ENCODE measurements around the gene RRAGC.

The RRAGC gene

DNA sequence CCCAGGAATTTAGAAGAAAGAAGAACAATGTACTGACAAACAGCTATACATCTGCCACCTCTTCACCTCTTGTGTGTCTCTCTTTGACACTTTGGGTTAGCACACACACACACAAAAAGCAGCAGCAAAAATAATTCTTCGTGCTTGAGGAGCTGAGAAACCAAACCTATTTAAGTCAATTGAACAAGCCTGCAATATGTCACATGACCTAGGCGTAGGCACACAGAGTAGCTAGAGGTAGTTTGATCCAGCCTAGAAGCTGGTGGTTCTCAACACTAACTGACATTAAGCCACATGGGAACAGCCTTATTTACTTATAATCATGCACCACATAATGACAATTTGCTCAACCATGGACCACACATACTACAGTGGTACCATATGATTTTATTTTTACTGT is 32.3 kb downstream of the RRAGC start:
- Histone ChIP-seq H3K27me3 (ENCODE audit: insufficient read depth, poor library complexity, severe bottlenecking) (no peaks in the 10 kb centered on the region), H3K27ac (replicated peaks) (no peak overlapping the region; the same call in 1 of the 2 replicates), H3K4me3 (replicated peaks; ENCODE audit: insufficient read depth, low read length) (no peak overlapping the region)
- TF ChIP-seq POLR2AphosphoS5 (IDR thresholded peaks at IDR 0.05; ENCODE audit: low read depth) (no peak), GABPA (IDR thresholded peaks at IDR 0.05; ENCODE audit: low read depth) (no peak)
- TF ChIP-seq, protein P1, sequence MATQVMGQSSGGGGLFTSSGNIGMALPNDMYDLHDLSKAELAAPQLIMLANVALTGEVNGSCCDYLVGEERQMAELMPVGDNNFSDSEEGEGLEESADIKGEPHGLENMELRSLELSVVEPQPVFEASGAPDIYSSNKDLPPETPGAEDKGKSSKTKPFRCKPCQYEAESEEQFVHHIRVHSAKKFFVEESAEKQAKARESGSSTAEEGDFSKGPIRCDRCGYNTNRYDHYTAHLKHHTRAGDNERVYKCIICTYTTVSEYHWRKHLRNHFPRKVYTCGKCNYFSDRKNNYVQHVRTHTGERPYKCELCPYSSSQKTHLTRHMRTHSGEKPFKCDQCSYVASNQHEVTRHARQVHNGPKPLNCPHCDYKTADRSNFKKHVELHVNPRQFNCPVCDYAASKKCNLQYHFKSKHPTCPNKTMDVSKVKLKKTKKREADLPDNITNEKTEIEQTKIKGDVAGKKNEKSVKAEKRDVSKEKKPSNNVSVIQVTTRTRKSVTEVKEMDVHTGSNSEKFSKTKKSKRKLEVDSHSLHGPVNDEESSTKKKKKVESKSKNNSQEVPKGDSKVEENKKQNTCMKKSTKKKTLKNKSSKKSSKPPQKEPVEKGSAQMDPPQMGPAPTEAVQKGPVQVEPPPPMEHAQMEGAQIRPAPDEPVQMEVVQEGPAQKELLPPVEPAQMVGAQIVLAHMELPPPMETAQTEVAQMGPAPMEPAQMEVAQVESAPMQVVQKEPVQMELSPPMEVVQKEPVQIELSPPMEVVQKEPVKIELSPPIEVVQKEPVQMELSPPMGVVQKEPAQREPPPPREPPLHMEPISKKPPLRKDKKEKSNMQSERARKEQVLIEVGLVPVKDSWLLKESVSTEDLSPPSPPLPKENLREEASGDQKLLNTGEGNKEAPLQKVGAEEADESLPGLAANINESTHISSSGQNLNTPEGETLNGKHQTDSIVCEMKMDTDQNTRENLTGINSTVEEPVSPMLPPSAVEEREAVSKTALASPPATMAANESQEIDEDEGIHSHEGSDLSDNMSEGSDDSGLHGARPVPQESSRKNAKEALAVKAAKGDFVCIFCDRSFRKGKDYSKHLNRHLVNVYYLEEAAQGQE (IDR thresholded peaks at IDR 0.05; ENCODE audit: insufficient replicate concordance, low read depth) = no peak
- DNase-seq (ENCODE audit: low read depth in 1 of 2, low spot score in 1 of 2) = no peak

DNA sequence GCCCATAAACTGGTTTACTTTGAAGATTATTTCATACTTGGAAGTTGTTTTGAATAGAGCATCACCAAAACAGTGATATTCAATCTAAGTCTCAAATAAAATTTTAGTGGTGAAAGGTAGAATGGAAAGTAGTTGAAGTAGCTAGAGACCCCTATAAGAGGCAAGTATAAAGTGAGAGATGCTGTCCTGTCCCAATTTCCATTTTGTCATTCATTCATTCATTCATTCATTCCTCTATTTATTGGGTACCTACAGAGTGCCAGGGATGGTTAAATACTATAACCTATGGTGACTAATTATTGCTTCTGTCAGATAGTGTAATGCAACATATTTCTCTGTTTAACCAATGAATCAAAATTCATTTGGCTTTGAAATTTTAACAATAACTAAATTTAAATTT is 32.7 kb downstream of the RRAGC start:
- TF ChIP-seq GABPA (IDR thresholded peaks at IDR 0.05; ENCODE audit: low read depth) = no peak
- TF ChIP-seq POLR2AphosphoS5 (IDR thresholded peaks at IDR 0.05; ENCODE audit: low read depth) = no peak
- TF ChIP-seq, protein P1 (IDR thresholded peaks at IDR 0.05; ENCODE audit: insufficient replicate concordance, low read depth) = no peak
- TF ChIP-seq SPI1 (IDR thresholded peaks at IDR 0.05; ENCODE audit: borderline replicate concordance, low read depth) = no peak
- TF ChIP-seq, protein P2, sequence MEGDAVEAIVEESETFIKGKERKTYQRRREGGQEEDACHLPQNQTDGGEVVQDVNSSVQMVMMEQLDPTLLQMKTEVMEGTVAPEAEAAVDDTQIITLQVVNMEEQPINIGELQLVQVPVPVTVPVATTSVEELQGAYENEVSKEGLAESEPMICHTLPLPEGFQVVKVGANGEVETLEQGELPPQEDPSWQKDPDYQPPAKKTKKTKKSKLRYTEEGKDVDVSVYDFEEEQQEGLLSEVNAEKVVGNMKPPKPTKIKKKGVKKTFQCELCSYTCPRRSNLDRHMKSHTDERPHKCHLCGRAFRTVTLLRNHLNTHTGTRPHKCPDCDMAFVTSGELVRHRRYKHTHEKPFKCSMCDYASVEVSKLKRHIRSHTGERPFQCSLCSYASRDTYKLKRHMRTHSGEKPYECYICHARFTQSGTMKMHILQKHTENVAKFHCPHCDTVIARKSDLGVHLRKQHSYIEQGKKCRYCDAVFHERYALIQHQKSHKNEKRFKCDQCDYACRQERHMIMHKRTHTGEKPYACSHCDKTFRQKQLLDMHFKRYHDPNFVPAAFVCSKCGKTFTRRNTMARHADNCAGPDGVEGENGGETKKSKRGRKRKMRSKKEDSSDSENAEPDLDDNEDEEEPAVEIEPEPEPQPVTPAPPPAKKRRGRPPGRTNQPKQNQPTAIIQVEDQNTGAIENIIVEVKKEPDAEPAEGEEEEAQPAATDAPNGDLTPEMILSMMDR (IDR thresholded peaks at IDR 0.05; ENCODE audit: insufficient read depth, low read length) = no peak

DNA sequence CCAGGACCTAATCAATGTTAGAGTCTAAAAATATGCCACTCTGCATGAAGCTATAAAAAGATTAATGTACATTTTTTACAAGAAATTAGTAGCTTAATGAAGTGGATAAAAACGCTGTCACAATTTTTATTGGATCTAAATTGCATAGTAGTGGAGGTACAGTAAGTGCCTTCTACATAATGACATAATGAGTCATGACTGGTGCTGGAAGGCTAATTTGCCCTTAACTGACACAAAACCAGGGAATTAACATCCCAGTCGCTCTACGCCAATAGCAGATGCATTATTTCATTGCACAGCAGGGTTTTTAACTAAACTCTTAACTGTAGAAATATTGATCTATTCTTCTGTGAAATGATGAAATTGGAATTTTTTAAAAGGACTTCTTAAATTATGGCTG is 33.3 kb downstream of the RRAGC start:
- DNase-seq (ENCODE audit: low read depth in 1 of 2, low spot score in 1 of 2) = no peak
- Histone ChIP-seq H3K27me3 (ENCODE audit: insufficient read depth, poor library complexity, severe bottlenecking) (no peaks in the 10 kb centered on the region), H3K27ac (replicated peaks) (no peak overlapping the region), H3K4me3 (replicated peaks; ENCODE audit: insufficient read depth, low read length) (no peak overlapping the region)
- TF ChIP-seq POLR2AphosphoS5 (IDR thresholded peaks at IDR 0.05; ENCODE audit: low read depth) (no peak), GABPA (IDR thresholded peaks at IDR 0.05; ENCODE audit: low read depth) (no peak), SPI1 (IDR thresholded peaks at IDR 0.05; ENCODE audit: borderline replicate concordance, low read depth) (no peak)
- TF ChIP-seq, protein P2 (IDR thresholded peaks at IDR 0.05; ENCODE audit: insufficient read depth, low read length) = no peak
- TF ChIP-seq, protein P1 (IDR thresholded peaks at IDR 0.05; ENCODE audit: insufficient replicate concordance, low read depth) = no peak

More for the DNA sequence above, 32.7 kb downstream of the RRAGC start:
- H3K27me3 ChIP-seq (ENCODE audit: insufficient read depth, poor library complexity, severe bottlenecking) = no peaks in the 10 kb centered on the region
- DNase-seq (ENCODE audit: low read depth in 1 of 2, low spot score in 1 of 2) = no peak
- no peak overlapping the region for H3K4me3 ChIP-seq (replicated peaks; ENCODE audit: insufficient read depth, low read length)
- no peak overlapping the region; the same call in 1 of the 2 replicates for H3K27ac ChIP-seq (replicated peaks)
